GM21447 (cell line): ENCODE measurements around the gene RFK.
"Not testable (repeated sequence)": the region's sequence is repeated elsewhere in the genome, so short reads cannot be mapped to it uniquely, and the experiment has no call there.

Source experiments
- ATAC-seq: cut with Tn5 transposase; IDR thresholded peaks from one replicate; pipeline ENCODE4 v1.9.1; 2021; ENCODE audit not compliant: unreplicated experiment

The RFK gene

DNA sequence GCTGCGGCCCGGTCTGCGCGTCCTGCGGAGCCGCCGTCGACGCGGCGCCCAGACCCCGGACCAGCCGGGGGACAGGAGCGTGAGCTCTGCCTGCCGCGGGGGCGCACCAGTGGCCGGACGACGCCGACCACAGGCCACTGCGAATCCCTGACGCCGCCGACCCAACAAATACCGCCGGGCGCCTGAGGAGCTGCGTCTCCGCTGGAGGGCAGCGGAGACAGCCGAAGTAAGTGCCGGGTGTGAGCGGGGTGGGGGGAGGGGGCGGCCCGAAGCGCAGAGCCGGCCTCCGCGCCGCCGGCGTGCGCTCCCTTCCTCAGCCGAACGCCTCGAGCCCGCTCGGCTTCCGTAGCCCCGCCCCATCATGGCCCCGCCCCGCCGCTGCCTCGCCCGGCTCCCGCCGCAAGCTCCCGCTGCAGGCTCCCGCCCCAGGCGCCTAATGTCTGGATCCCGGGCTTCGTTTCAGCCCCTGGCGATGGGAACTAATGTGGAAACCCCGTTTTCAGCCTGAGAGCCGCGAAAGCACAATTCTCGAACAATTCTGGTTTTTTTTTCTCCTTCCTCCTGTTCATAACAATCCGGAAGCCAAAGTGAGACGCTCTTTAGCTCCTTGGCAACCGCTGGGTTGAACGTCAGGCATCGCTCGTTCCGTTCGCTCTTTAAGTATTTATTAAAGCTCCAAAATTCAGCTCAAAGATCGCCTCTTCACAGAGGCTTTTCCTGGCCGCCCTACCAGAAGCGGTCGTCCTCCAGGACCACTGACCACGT is at the start of gene RFK:
Gene RFK (minus strand): TSS at position 232 of the 765 bp plus-strand sequence. CDS start 255 bp downstream, outside the sequence.
- peak; percentile 66 for ATAC-seq

DNA sequence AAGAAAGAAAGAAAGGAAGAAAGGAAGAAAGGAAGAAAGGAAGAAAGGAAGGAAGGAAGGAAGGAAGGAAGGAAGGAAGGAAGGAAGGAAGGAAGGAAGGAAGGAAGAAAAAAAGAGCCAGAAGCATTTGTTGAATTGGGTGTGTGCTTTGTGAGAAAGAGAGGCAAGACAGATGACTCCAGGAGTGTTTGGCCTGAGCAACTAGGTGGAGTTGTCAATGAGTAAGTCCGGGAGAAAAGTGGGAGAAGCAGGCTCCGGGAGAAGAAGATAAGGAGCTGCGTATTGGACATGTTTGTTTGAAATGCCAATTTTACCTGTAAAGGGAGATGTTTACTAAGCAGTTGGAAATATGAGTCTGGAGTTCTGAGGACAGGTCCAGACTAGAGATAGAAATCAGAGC is 49.7 kb upstream of the RFK start:
- ATAC-seq: no peak

GRCh38 chr9:76441551-76442322 is 47.5 kb upstream of the RFK start:
- peak; percentile 66 for ATAC-seq

DNA sequence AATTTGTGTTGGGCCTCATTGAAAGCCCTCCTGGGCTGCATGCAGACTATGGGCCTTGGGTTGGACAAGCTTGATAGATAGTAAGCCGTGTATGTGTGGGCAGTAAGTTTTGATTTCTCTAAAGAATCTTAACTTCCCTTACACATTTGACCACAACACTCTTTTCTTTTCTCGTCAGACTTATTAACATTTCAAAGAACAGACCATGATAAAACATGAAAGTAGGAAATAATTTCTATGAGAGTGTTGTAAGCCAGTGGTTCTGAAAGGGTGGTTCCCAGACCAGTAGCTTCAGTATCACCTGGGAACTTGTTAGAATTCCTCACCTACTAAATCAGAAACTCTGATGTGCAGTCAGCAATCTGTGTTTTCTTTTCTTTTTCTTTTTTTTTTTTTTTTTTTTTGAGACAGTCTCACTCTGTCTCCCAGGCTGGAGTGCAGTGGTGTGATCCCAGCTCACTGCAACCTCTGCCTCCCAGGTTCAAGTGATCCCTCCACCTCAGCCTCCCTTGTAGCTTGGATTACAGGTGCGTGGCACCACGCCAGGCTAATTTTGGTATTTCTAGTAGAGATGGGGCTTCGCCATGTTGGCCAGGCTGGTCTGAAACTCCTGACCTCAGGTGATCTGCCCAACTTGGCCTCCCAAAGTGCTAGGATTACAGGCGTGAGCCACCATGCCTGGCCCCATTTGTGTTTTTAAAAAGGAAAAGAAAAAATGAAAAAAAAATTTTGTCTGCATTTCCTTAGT is 44.8 kb upstream of the RFK start:
- peak; percentile 62 for ATAC-seq

GRCh38 chr9:76437017-76437699 is 42.9 kb upstream of the RFK start:
- ATAC-seq: not testable (repeated sequence)

- ATAC-seq: not testable (repeated sequence)
Measured at GRCh38 chr9:76434897-76435296, 40.7 kb upstream of the RFK start.

DNA sequence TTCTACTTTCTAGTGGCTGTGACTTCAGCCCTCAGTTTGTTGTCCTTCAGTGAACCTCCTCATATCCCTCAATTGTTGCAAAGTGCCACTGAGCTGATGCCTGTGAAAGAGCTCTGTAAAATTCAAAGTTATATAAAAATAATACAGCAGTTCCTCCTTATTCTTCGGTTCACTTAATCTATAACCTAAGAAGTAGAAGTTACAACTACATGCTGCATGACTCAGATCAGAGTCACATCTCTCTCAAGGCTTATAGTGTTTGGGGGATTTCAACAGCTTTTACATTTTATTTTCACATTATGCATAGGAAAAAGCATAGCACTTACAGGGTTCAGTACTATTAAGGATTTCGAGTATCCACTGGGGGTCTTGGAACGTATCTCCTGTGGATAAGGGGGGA is 39.6 kb upstream of the RFK start:
- no peak for ATAC-seq

DNA sequence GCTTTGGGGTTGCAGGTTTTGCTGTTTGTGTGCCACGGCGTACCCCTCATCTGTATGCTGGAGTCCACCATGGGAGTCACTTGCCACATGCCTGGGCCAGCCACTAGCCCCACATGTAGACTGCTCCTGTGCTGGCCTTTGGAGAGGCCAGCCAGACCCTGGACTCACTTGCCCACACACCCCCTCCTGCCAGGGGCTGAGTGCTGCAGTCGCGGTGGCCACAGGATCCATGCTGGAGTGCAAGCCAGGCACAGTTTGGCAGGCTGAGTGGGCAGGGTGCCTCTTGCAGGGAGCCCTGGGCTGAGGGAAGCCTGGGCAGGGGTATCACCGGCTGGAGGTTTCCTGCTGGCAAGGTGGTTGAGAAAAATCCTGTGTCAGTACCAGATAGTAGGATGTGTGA is 39.2 kb upstream of the RFK start:
- no peak for ATAC-seq

GRCh38 chr9:76431601-76432000 is 37.4 kb upstream of the RFK start:
- no peak for ATAC-seq

- no peak for ATAC-seq
Measured at GRCh38 chr9:76426807-76427419, 32.7 kb upstream of the RFK start.

DNA sequence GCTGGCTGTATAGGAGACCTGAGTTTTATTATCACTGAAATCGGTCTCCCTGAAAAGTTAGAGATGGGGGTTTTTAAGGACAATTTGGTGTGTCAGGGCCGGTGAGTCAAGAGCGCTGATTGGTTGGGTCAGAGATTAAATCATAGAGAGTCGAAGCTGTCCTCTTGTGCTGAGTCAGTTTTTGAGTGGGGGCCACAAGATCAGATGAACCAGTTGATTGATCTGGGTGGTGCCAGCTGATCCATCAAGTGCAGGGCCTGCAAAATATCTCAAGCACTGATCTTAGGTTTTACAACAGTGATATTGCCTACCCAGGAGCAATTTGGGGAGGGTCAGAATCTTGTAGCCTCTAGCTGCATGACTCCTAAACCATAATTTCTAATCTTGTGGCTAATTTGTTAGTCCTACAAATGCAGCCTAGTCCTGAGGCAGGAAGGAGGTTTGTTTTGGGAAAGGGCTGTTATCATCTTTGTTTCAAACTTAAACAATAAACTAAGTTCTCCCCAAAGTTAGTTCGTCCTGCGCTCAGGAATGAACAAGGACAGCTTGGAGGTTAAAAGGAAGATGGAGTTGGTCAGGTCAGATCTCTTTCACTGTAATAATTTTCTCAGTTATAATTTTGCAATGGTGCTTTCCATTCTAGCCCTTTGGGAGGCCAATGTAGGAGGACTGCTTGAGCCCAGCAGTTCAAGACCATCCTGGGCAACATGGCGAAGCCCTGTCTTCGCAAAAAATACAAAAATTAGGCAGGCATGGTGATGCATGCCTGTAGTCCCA is 31.6 kb upstream of the RFK start:
- ATAC-seq: no peak

DNA sequence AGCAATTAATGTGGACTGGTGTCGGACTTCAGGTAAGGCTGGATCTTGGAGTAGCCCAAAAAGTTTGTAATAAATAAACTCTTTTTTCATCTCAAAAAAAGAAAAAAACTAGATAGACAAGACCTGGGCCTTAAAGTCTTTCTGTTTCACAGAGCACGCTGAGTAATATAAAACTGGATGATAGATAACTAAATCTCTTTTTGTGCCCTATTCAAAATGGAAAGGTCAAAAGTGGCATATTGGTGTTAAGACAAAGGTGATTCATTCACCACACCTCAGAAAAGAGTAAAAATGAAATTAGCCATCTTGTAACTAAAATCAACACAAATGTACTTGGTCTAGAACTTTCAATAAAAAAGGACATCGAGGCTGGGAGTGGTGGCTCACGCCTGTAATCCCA is 30.3 kb upstream of the RFK start:
- ATAC-seq: no peak

DNA sequence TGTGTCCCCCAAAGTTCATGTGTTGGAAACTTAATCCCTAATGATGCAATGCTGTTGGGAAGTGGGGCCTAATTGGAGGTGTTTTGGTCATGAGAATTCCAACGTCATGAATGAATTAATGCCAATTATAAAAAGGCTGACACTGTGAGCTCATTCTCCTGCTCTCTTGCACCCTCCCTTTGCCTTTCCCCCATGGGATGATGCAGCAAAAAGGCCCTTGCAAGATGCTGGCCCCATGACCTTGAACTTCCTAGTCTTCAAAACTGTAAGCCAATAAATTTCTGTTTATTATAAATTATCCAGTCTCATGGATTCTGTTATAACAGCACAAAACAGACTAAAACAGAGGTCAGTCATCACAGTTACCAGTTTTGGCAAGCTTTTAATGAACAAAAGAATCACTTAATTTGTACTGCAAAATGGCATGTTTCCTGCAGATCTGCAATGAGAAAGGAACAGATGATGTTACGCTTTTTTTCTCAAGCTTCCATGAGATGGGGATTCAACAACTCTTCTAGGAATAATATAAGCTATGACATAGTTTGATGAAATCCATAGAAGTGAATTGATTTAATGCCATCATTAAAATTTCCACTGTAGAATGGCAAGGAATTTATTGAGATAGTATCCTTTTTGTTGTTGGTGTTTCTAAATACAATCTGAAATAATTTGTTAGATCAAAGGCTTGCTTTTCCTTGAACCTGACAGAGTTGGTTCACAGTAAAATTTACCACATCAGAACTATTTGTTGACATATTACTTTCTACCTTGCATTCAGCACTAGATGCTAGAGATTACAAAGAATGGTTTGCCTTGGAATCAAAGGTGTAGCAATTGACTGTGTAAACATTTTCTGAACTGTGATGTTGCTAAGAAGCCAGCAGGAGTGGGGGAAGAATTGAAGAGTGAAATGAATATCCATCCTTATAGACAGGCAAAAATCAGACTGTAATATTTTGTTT is 29.3 kb upstream of the RFK start:
- ATAC-seq: no peak

- ATAC-seq: no peak
Measured at GRCh38 chr9:76419782-76420380, 25.7 kb upstream of the RFK start.

DNA sequence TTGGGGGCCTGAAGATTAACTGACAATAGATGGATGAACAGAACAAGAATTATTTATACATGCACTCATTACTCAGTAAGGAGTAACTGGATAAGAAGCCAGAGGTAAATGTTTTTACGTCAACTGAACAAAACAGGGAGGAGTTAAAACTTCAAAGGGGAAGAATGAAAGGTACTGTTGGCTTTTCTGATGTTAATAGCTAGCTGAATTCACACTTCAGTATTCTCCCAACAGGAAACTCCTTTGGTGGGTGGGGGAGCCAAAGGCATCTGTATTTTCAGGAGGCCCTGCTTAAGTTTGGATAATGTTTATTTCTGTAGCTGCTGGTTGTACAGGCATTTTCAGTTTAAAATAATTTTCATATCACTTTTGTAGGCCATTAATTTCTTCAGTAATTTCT is 23.2 kb upstream of the RFK start:
- ATAC-seq: no peak

GRCh38 chr9:76415731-76416130 is 21.5 kb upstream of the RFK start:
- ATAC-seq: no peak

- ATAC-seq: no peak
Measured at GRCh38 chr9:76415154-76415553, 20.9 kb upstream of the RFK start.

- peak; percentile 84 for ATAC-seq
Measured at GRCh38 chr9:76414661-76415060, 20.4 kb upstream of the RFK start.
